IMR-90 (cell line): Measurements from ENCODE around the gene EPHA2. TPM values are rescaled to one million over a fixed set of nuclear protein-coding genes. Genes with fewer than 3 reads are reported as not detected.

Experiments used
- ATAC-seq: fragments of 200-7000 bp; cut with Tn5 transposase; 2 replicates; pipeline ENCODE4 v1.9.1; 2020; ENCODE audit warnings: low read depth, mild to moderate bottlenecking, moderate library complexity
- BruUV-seq: library from RNA; stranded (reverse); fragments of 400-500 nt; replicated peaks from 2 replicates; lab custom pipeline; 2021; lab: Mats Ljungman, UMichigan
- CTCF ChIA-PET: fragments of 300-600 bp; formaldehyde crosslinking; extraction: SDS; loops from one replicate; lab custom pipeline; 2021; ENCODE audit warnings: antibody characterized with exemption; lab: Yijun Ruan, JAX
- POLR2A ChIA-PET: fragments of 300-600 bp; sonication (Branson Sonifier 250); formaldehyde crosslinking; loops from one replicate; lab custom pipeline; 2022; ENCODE audit warnings: antibody characterized with exemption; ENCODE audit not compliant: unreplicated experiment; lab: Charles Lee
- DNase-seq: peaks from one replicate; pipeline ENCODE4 v3.0.0; 2013
- H2AFZ ChIP-seq: replicated peaks from 2 replicates; pipeline ENCODE3; 2013; ENCODE audit warnings: low read length, mild to moderate bottlenecking; ENCODE audit not compliant: poor library complexity
- H2AK5ac ChIP-seq: 2 replicates; pipeline ENCODE4 v1.6.1; 2013; ENCODE audit warnings: low read depth, low read length, inconsistent platforms
- H2AK9ac ChIP-seq: replicated peaks from 2 replicates; pipeline ENCODE3; 2013; ENCODE audit warnings: mild to moderate bottlenecking, low read depth, low read length, moderate library complexity; ENCODE audit not compliant: poor library complexity
- H2BK120ac ChIP-seq: 2 replicates; pipeline ENCODE4 v1.6.1; 2013; ENCODE audit warnings: low read depth, low read length, inconsistent platforms
- H2BK15ac ChIP-seq: 3 replicates; pipeline ENCODE4 v1.6.1; 2013; ENCODE audit warnings: low read depth, low read length, inconsistent platforms
- H2BK20ac ChIP-seq: 2 replicates; pipeline ENCODE4 v1.6.1; 2013; ENCODE audit warnings: low read depth, mild to moderate bottlenecking, inconsistent platforms, low read length, moderate library complexity
- H2BK5ac ChIP-seq: 2 replicates; pipeline ENCODE4 v1.6.1; 2013; ENCODE audit warnings: mild to moderate bottlenecking, low read depth, low read length, inconsistent platforms; ENCODE audit not compliant: poor library complexity, severe bottlenecking
- H3K14ac ChIP-seq: replicated peaks from 2 replicates; pipeline ENCODE4 v1.6.1; 2013; ENCODE audit warnings: low read depth, low read length, inconsistent platforms
- H3K18ac ChIP-seq: 2 replicates; pipeline ENCODE4 v1.6.1; 2013; ENCODE audit warnings: low read depth, low read length, control low read depth
- H3K23ac ChIP-seq: 2 replicates; pipeline ENCODE4 v1.6.1; 2013; ENCODE audit warnings: low read depth, low read length, inconsistent platforms
- H3K27ac ChIP-seq: 2 replicates; pipeline ENCODE4 v1.5.1; 2013; ENCODE audit warnings: mild to moderate bottlenecking, control low read depth, low read length; ENCODE audit not compliant: insufficient read depth
- H3K27me3 ChIP-seq: 2 replicates; pipeline ENCODE4 v1.6.1; 2013; ENCODE audit warnings: low read length; ENCODE audit not compliant: control insufficient read depth, insufficient read depth
- H3K36me3 ChIP-seq: 2 replicates; pipeline ENCODE4 v1.6.1; 2013; ENCODE audit warnings: low read length, mixed read lengths; ENCODE audit not compliant: control insufficient read depth, insufficient read depth
- H3K4ac ChIP-seq: 2 replicates; pipeline ENCODE4 v1.6.1; 2013; ENCODE audit warnings: low read depth, low read length, inconsistent platforms
- H3K4me1 ChIP-seq: 2 replicates; pipeline ENCODE4 v1.6.1; 2013; ENCODE audit warnings: low read length, mixed read lengths; ENCODE audit not compliant: control insufficient read depth, insufficient read depth
- H3K4me2 ChIP-seq: 2 replicates; pipeline ENCODE4 v1.6.1; 2013; ENCODE audit warnings: low read depth, mild to moderate bottlenecking, control low read depth, low read length, moderate library complexity
- H3K4me3 ChIP-seq: 2 replicates; pipeline ENCODE4 v1.5.1; 2013; ENCODE audit warnings: low read depth, mild to moderate bottlenecking, control low read depth, low read length, moderate library complexity; ENCODE audit not compliant: insufficient read depth
- H3K56ac ChIP-seq: 2 replicates; pipeline ENCODE4 v1.6.1; 2013; ENCODE audit warnings: low read length, inconsistent platforms; ENCODE audit not compliant: insufficient read depth; ENCODE audit errors: extremely low read depth
- H3K79me1 ChIP-seq, 2 experiments: 2 replicates each; pipeline ENCODE4 v1.6.1; 2013; ENCODE audit warnings: low read length in 2 of 2, inconsistent platforms in 1 of 2, low read depth in 1 of 2
- H3K9ac ChIP-seq: 2 replicates; pipeline ENCODE4 v1.6.1; 2013; ENCODE audit warnings: low read depth, low read length, control low read depth
- H3K9me1 ChIP-seq: 2 replicates; pipeline ENCODE4 v1.6.1; 2013; ENCODE audit warnings: low read length, inconsistent platforms; ENCODE audit not compliant: insufficient read depth
- H3K9me3 ChIP-seq: 2 replicates; pipeline ENCODE4 v1.6.1; 2013; ENCODE audit warnings: low read length; ENCODE audit not compliant: control insufficient read depth, insufficient read depth
- H4K20me1 ChIP-seq: 2 replicates; pipeline ENCODE4 v1.6.1; 2013; ENCODE audit warnings: low read length, inconsistent platforms; ENCODE audit not compliant: insufficient read depth
- H4K5ac ChIP-seq: 2 replicates; pipeline ENCODE4 v1.6.1; 2013; ENCODE audit warnings: mild to moderate bottlenecking, low read depth, low read length, control low read depth
- H4K8ac ChIP-seq, 2 experiments: 2 replicates each; pipeline ENCODE4 v1.6.1; 2013; ENCODE audit warnings: low read depth in 2 of 2, low read length in 2 of 2, control low read depth in 1 of 2, inconsistent platforms in 1 of 2
- H4K91ac ChIP-seq: 2 replicates; pipeline ENCODE4 v1.6.1; 2013; ENCODE audit warnings: low read depth, low read length, inconsistent platforms; ENCODE audit not compliant: insufficient read depth
- CHD1 ChIP-seq: IDR thresholded peaks from 2 replicates; pipeline ENCODE4 v1.6.1; 2012; ENCODE audit warnings: low read depth, low read length, improper control_type of control experiment
- FOS ChIP-seq: fragments of 150-350 bp; IDR thresholded peaks from 2 replicates; pipeline ENCODE4 v1.6.1; 2016; ENCODE audit warnings: low read depth, low read length
- MAFK ChIP-seq: IDR thresholded peaks from 2 replicates; pipeline ENCODE4 v1.6.1; 2012; ENCODE audit warnings: low read depth, low read length, improper control_type of control experiment
- MAZ ChIP-seq: IDR thresholded peaks from 2 replicates; pipeline ENCODE4 v1.6.1; 2012; ENCODE audit warnings: low read depth, mild to moderate bottlenecking, low read length, improper control_type of control experiment, moderate library complexity, borderline replicate concordance
- SMC3 ChIP-seq: fragments of 150-350 bp; IDR thresholded peaks from 2 replicates; pipeline ENCODE4 v1.6.1; 2016; ENCODE audit warnings: low read depth, mild to moderate bottlenecking, antibody characterized with exemption, low read length, moderate library complexity
- WGBS, 2 experiments: methylation state at CpG; one replicate each; pipeline versions ENCODE4 v1.1.5 to v1.1.7; 2013; ENCODE audit warnings: missing lambda C conversion rate in 2 of 2; ENCODE audit not compliant: insufficient read length in 1 of 2; ENCODE audit errors: extremely low coverage in 2 of 2; 5-methylcytosine and 5-hydroxymethylcytosine counted together
- dilution Hi-C: fragments of 300-500 bp; cut with HindIII; formaldehyde crosslinking; loops from one replicate; pipeline ENCODE4 v1.14.3; 2018; ENCODE audit warnings: low sequenced_read_pairs; ENCODE audit not compliant: unreplicated experiment
- in situ Hi-C: fragments of 300-500 bp; cut with MboI; formaldehyde crosslinking; loops from 3 replicates; pipeline ENCODE4 v1.14.3; 2019; ENCODE audit warnings: low sequenced_read_pairs, inconsistent platforms, mixed read lengths
- intact Hi-C: fragments of 100-400 bp; cut with micrococcal nuclease; formaldehyde crosslinking; loops from 2 replicates; pipeline ENCODE4 v1.10.0; 2022
- polyA plus RNA-seq, 3 experiments: library from polyadenylated mRNA; depleted of rRNA; stranded (reverse); fragments of >200 nt; gene quantifications; 2 replicates each; pipeline ENCODE4 v1.2.3, GENCODE V29; 2012; ENCODE audit warnings: low replicate concordance in 1 of 3
- total RNA-seq: library from RNA; depleted of rRNA; stranded (reverse); fragments of >200 nt; gene quantifications from 2 replicates; pipeline ENCODE4 v1.2.3, GENCODE V29; 2012

EPHA2 gene
- total and polyA plus RNA-seq, 2 of the 4 experiments (the other 2 are of a cell fraction): 24.0 to 72.6 TPM

GRCh38 chr1:16088996-16089395 is 66.9 kb downstream of the EPHA2 start:
- Histone ChIP-seq H4K8ac (peak overlapping the region in 1 of 2 experiments; percentile 70; a peak in 1 of 4 replicates), H4K91ac (peak overlapping the region; percentile 34; the same call in 1 of the 2 replicates), H3K27ac (no peak overlapping the region), H3K36me3 (no peaks in the 10 kb centered on the region), H3K9me3 (no peaks in the 10 kb centered on the region), H2AFZ (peak overlapping the region; percentile 60), H3K9ac (no peak overlapping the region), H3K14ac (no peak overlapping the region), H4K5ac (no peak overlapping the region; the same call in 1 of the 2 replicates), H2BK20ac (no peak overlapping the region), H2AK5ac (peak overlapping the region; percentile 43; the same call in 1 of the 2 replicates), H3K27me3 (no peaks in the 10 kb centered on the region; the same call in 1 of the 2 replicates), H3K4me3 (no peak overlapping the region), H2BK15ac (no peak overlapping the region), H2BK5ac (peak overlapping the region; percentile 60), H3K4ac (peak overlapping the region; percentile 43; the same call in 1 of the 2 replicates), H2AK9ac (peak overlapping the region; percentile 83), H3K23ac (no peak overlapping the region), H2BK120ac (peak overlapping the region; percentile 61), H3K9me1 (no peaks in the 10 kb centered on the region), H3K56ac (no peak overlapping the region), H3K18ac (no peak overlapping the region), H3K4me1 (peaks cover 7% of the 10 kb centered on the region), H3K4me2 (no peak overlapping the region), H3K79me1 (no peaks in the 10 kb centered on the region), H4K20me1 (no peaks in the 10 kb centered on the region)
- CTCF ChIA-PET: no interaction called here
- BruUV-seq: no TSS peak
- WGBS, 2 experiments: no CpG with 5 or more reads among the region's 9 CpGs
- TF ChIP-seq CHD1: no peak
- 0 out of 2 replicates have a peak, but pooled peaks have one; percentile 9 for TF ChIP-seq SMC3
- peak; percentile 78 for TF ChIP-seq MAFK
- TF ChIP-seq FOS: peak; percentile 10; the same call in 1 of the 2 replicates
- 0 out of 2 replicates have a peak, but pooled peaks have one; percentile 32 for TF ChIP-seq MAZ
- in situ Hi-C loops (no loop called here), dilution Hi-C loops (no loop called here), intact Hi-C loops (no loop called here)
- ATAC-seq (peak; percentile 79), DNase-seq (peak; percentile 86)
- POLR2A ChIA-PET: no interaction called here
